K562 treated with DMSO at 1 percent for 12 hours (cell line): ENCODE measurements around the gene RGS18. TPM values are rescaled to one million over a fixed set of nuclear protein-coding genes. Genes with fewer than 3 reads are reported as not detected.

ENCODE experiments used
- total RNA-seq: library from RNA; unstranded; fragments of 300-600 nt; gene quantifications from 2 replicates; pipeline ENCODE4 v1.2.3, GENCODE V29; 2022; ENCODE audit not compliant: insufficient read depth

RGS18 gene
- not detected in 2 replicates for total RNA-seq

GRCh38 chr1:192158181-192158580, at the start of gene RGS18:
Gene RGS18 (plus strand): TSS chr1:192158462. CDS start chr1:192158638, 176 bp downstream.

Other genes with a start within 250 kb of the RGS18 start
- gene RGS21, start 158.5 kb downstream of the RGS18 start, total RNA-seq: not detected in 2 replicates